HEK293 (cell line): ENCODE results near the gene TFPT.

Experiments used
- ELK4 ChIP-seq: IDR thresholded peaks from 2 replicates; pipeline ENCODE4 v1.6.1; 2011; ENCODE audit warnings: mild to moderate bottlenecking, low read depth, low read length, borderline replicate concordance
- GFI1B ChIP-seq: fragments of 450-650 bp; formaldehyde crosslinking; IDR thresholded peaks from 2 replicates; pipeline ENCODE4 v1.5.1; 2016; ENCODE audit warnings: missing biosample characterization, missing genetic modification characterization
- HIC1 ChIP-seq: fragments of 450-650 bp; formaldehyde crosslinking; IDR thresholded peaks from 2 replicates; pipeline ENCODE4 v1.5.1; 2016; ENCODE audit warnings: missing biosample characterization, missing genetic modification characterization
- HOXA7 ChIP-seq: sonication (generic); formaldehyde crosslinking; IDR thresholded peaks from 2 replicates; pipeline ENCODE4 v1.8.1; 2022; ENCODE audit warnings: missing genetic modification reagents, borderline replicate concordance
- HOXC10 ChIP-seq: sonication (generic); formaldehyde crosslinking; IDR thresholded peaks from 2 replicates; pipeline ENCODE4 v1.8.1; 2023; ENCODE audit warnings: mild to moderate bottlenecking, missing genetic modification reagents
- KLF10 ChIP-seq: fragments of 450-650 bp; IDR thresholded peaks from 2 replicates; pipeline ENCODE4 v1.5.1; 2018; ENCODE audit warnings: missing biosample characterization, mild to moderate bottlenecking, missing genetic modification characterization
- KLF16 ChIP-seq: fragments of 450-650 bp; formaldehyde crosslinking; IDR thresholded peaks from 2 replicates; pipeline ENCODE4 v1.5.1; 2017; ENCODE audit warnings: missing biosample characterization, missing genetic modification characterization
- KLF9 ChIP-seq: fragments of 450-650 bp; formaldehyde crosslinking; IDR thresholded peaks from 2 replicates; pipeline ENCODE4 v1.5.1; 2016; ENCODE audit warnings: missing biosample characterization, missing genetic modification characterization, low read depth
- MEIS1 ChIP-seq: sonication (generic); formaldehyde crosslinking; IDR thresholded peaks from 2 replicates; pipeline ENCODE4 v1.8.1; 2022; ENCODE audit warnings: missing genetic modification reagents, mild to moderate bottlenecking, borderline replicate concordance
- OVOL3 ChIP-seq: fragments of 450-650 bp; formaldehyde crosslinking; IDR thresholded peaks from 2 replicates; pipeline ENCODE4 v1.5.1; 2016; ENCODE audit warnings: missing biosample characterization, missing genetic modification characterization
- PRDM4 ChIP-seq: fragments of 450-650 bp; formaldehyde crosslinking; IDR thresholded peaks from 2 replicates; pipeline ENCODE4 v1.5.1; 2017; ENCODE audit warnings: missing biosample characterization, missing genetic modification characterization
- SCRT2 ChIP-seq: fragments of 450-650 bp; formaldehyde crosslinking; IDR thresholded peaks from 2 replicates; pipeline ENCODE4 v1.5.1; 2016; ENCODE audit warnings: missing biosample characterization, missing genetic modification characterization
- SETDB1 ChIP-seq: IDR thresholded peaks from one replicate; pipeline ENCODE4 v1.6.1; 2017; ENCODE audit warnings: mild to moderate bottlenecking, low read length, moderate library complexity, mixed read lengths; ENCODE audit not compliant: insufficient read length
- SP3 ChIP-seq: fragments of 450-650 bp; formaldehyde crosslinking; IDR thresholded peaks from 2 replicates; pipeline ENCODE4 v1.5.1; 2016; ENCODE audit warnings: missing biosample characterization, missing genetic modification characterization
- ZBTB7A ChIP-seq: fragments of 450-650 bp; formaldehyde crosslinking; IDR thresholded peaks from 2 replicates; pipeline ENCODE4 v1.5.1; 2016; ENCODE audit warnings: low read depth, missing biosample characterization, missing genetic modification characterization
- ZEB2 ChIP-seq: fragments of 450-650 bp; formaldehyde crosslinking; IDR thresholded peaks from 2 replicates; pipeline ENCODE4 v1.5.1; 2016; ENCODE audit warnings: missing biosample characterization, missing genetic modification characterization
- ZFHX2 ChIP-seq: fragments of 450-650 bp; formaldehyde crosslinking; conservative IDR thresholded peaks from 2 replicates; pipeline ENCODE4 v1.5.1; 2016; ENCODE audit warnings: missing biosample characterization, missing genetic modification characterization
- ZFP37 ChIP-seq: fragments of 450-650 bp; formaldehyde crosslinking; IDR thresholded peaks from 2 replicates; pipeline ENCODE4 v1.5.1; 2016; ENCODE audit warnings: missing biosample characterization, missing genetic modification characterization
- ZIC2 ChIP-seq: fragments of 450-650 bp; formaldehyde crosslinking; IDR thresholded peaks from 2 replicates; pipeline ENCODE4 v1.5.1; 2016; ENCODE audit warnings: missing biosample characterization, missing genetic modification characterization
- ZNF121 ChIP-seq: fragments of 450-650 bp; formaldehyde crosslinking; IDR thresholded peaks from 2 replicates; pipeline ENCODE4 v1.5.1; 2016; ENCODE audit warnings: missing biosample characterization, missing genetic modification characterization
- ZNF132 ChIP-seq: fragments of 450-650 bp; formaldehyde crosslinking; IDR thresholded peaks from 2 replicates; pipeline ENCODE4 v1.5.1; 2017; ENCODE audit warnings: missing biosample characterization, missing genetic modification characterization, borderline replicate concordance
- ZNF148 ChIP-seq: fragments of 450-650 bp; formaldehyde crosslinking; IDR thresholded peaks from 2 replicates; pipeline ENCODE4 v1.5.0; 2017; ENCODE audit warnings: missing biosample characterization, missing genetic modification characterization, borderline replicate concordance
- ZNF157 ChIP-seq: fragments of 450-650 bp; formaldehyde crosslinking; IDR thresholded peaks from 2 replicates; pipeline ENCODE4 v1.5.1; 2016; ENCODE audit warnings: missing biosample characterization, missing genetic modification characterization
- ZNF174 ChIP-seq: fragments of 450-650 bp; formaldehyde crosslinking; IDR thresholded peaks from 2 replicates; pipeline ENCODE4 v1.5.0; 2017; ENCODE audit warnings: missing biosample characterization, mild to moderate bottlenecking, missing genetic modification characterization
- ZNF214 ChIP-seq: fragments of 450-650 bp; formaldehyde crosslinking; IDR thresholded peaks from 2 replicates; pipeline ENCODE4 v1.5.1; 2017; ENCODE audit warnings: missing biosample characterization, mild to moderate bottlenecking, missing genetic modification characterization, borderline replicate concordance
- ZNF221 ChIP-seq: fragments of 450-650 bp; formaldehyde crosslinking; IDR thresholded peaks from 2 replicates; pipeline ENCODE4 v1.5.1; 2017; ENCODE audit warnings: missing biosample characterization, missing genetic modification characterization, borderline replicate concordance
- ZNF223 ChIP-seq: fragments of 450-650 bp; formaldehyde crosslinking; IDR thresholded peaks from 2 replicates; pipeline ENCODE4 v1.5.1; 2016; ENCODE audit warnings: missing biosample characterization, missing genetic modification characterization
- ZNF266 ChIP-seq: fragments of 450-650 bp; formaldehyde crosslinking; IDR thresholded peaks from 2 replicates; pipeline ENCODE4 v1.5.1; 2016; ENCODE audit warnings: missing biosample characterization, missing genetic modification characterization, low read depth
- ZNF341 ChIP-seq: fragments of 450-650 bp; formaldehyde crosslinking; IDR thresholded peaks from 2 replicates; pipeline ENCODE4; 2016; ENCODE audit warnings: low read depth, missing biosample characterization, missing genetic modification characterization
- ZNF501 ChIP-seq: fragments of 450-650 bp; formaldehyde crosslinking; IDR thresholded peaks from 2 replicates; pipeline ENCODE4 v1.5.1; 2016; ENCODE audit warnings: missing biosample characterization, missing genetic modification characterization
- ZNF664 ChIP-seq: fragments of 450-650 bp; formaldehyde crosslinking; IDR thresholded peaks from 2 replicates; pipeline ENCODE4 v1.5.1; 2016; ENCODE audit warnings: missing biosample characterization, missing genetic modification characterization
- ZNF777 ChIP-seq: fragments of 450-650 bp; formaldehyde crosslinking; IDR thresholded peaks from 2 replicates; pipeline ENCODE4 v1.5.1; 2017; ENCODE audit warnings: missing biosample characterization, missing genetic modification characterization, borderline replicate concordance
- ZNF837 ChIP-seq: fragments of 450-650 bp; formaldehyde crosslinking; IDR thresholded peaks from 2 replicates; pipeline ENCODE4 v1.5.1; 2016; ENCODE audit warnings: missing biosample characterization, missing genetic modification characterization
- ZNF843 ChIP-seq: fragments of 450-650 bp; formaldehyde crosslinking; IDR thresholded peaks from 2 replicates; pipeline ENCODE4 v1.5.1; 2016; ENCODE audit warnings: missing biosample characterization, missing genetic modification characterization

Gene TFPT

GRCh38 chr19:54137699-54138488, 22.4 kb upstream of the TFPT start, which contains the start of gene CNOT3 (continued):
- TF ChIP-seq MEIS1 (no peak), HIC1 (no peak), ZNF837 (tag by site-specific recombination) (no peak), ZNF121 (tag by site-specific recombination) (no peak), GFI1B (no peak), ZNF132 (tag by site-specific recombination) (no peak), OVOL3 (no peak), ZNF221 (tag by site-specific recombination) (no peak), ZEB2 (tag by site-specific recombination) (peak; percentile 60), SCRT2 (tag by site-specific recombination) (no peak), KLF10 (tag by site-specific recombination) (no peak; the same call in 1 of the 2 replicates), ELK4 (no peak), KLF9 (tag by site-specific recombination) (no peak; the same call in 1 of the 2 replicates), ZNF174 (tag by site-specific recombination) (0 out of 2 replicates have a peak, but pooled peaks have one; percentile 27), KLF16 (tag by site-specific recombination) (peak; percentile 47; the same call in 1 of the 2 replicates), ZNF664 (no peak), ZNF777 (tag by site-specific recombination) (no peak), HOXC10 (CRISPR knock-in tag) (no peak), ZBTB7A (tag by site-specific recombination) (0 out of 2 replicates have a peak, but pooled peaks have one; percentile 56), ZNF223 (tag by site-specific recombination) (no peak), PRDM4 (0 out of 2 replicates have a peak, but pooled peaks have one; percentile 22), SP3 (no peak), ZFHX2 (no peak), ZNF843 (tag by site-specific recombination) (0 out of 2 replicates have a peak, but pooled peaks have one; percentile 32), ZNF266 (no peak), ZNF157 (tag by site-specific recombination) (no peak), ZIC2 (peak; percentile 27; the same call in 1 of the 2 replicates), ZFP37 (tag by site-specific recombination) (0 out of 2 replicates have a peak, but pooled peaks have one; percentile 33), HOXA7 (CRISPR knock-in tag) (no peak), ZNF341 (tag by site-specific recombination) (no peak), ZNF501 (tag by site-specific recombination) (no peak), ZNF148 (tag by site-specific recombination) (no peak), ZNF214 (tag by site-specific recombination) (no peak), SETDB1 (no peak)
